SH-SY5Y (cell line): ENCODE measurements around the gene TMEM87B.

ENCODE experiments used
- GATA2 ChIP-seq: IDR thresholded peaks from 2 replicates; pipeline ENCODE4 v1.6.1; 2011; ENCODE audit warnings: mild to moderate bottlenecking, low read depth, low read length
- GATA3 ChIP-seq: IDR thresholded peaks from 2 replicates; pipeline ENCODE4 v1.6.1; 2011; ENCODE audit warnings: low read depth, mild to moderate bottlenecking, low read length, moderate library complexity

Gene TMEM87B, protein sequence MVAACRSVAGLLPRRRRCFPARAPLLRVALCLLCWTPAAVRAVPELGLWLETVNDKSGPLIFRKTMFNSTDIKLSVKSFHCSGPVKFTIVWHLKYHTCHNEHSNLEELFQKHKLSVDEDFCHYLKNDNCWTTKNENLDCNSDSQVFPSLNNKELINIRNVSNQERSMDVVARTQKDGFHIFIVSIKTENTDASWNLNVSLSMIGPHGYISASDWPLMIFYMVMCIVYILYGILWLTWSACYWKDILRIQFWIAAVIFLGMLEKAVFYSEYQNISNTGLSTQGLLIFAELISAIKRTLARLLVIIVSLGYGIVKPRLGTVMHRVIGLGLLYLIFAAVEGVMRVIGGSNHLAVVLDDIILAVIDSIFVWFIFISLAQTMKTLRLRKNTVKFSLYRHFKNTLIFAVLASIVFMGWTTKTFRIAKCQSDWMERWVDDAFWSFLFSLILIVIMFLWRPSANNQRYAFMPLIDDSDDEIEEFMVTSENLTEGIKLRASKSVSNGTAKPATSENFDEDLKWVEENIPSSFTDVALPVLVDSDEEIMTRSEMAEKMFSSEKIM

DNA sequence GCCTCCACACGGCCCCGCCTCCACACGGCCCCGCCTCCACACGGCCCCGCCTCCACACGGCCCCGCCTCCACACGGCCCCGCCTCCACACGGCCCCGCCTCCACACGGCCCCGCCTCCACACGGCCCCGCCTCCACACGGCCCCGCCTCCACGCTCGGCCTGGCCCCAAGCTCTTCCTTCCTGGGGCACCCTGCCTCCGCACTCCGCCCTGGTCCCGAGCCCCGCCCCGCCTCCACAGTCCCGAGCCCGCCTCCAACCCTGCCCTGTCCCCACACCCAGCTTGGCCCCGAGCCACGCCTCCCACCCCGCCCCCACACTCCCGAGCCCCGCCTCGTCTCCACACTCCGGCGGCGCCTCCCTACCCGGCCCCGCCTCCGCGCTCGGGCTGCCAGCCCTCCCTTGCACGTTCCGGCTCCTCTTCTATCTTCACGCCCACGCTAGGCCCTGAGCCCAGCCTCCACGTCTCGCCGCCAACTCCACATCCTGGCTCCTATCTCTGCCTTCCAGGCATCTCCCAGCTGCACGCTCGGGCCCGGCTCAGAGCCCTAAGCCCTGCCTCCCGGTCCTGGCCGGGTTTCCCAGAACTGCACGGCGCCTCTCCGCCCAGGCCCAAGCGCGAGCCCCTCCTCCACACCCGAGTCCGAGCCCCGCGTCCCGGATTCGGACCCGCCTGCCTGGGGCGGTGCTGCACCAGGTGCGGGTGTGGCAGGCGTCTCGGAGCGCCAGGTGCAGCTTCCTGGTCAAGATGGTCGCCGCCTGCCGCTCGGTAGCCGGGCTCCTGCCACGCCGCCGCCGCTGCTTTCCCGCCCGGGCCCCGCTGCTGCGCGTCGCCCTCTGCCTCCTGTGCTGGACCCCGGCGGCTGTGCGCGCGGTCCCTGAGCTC, at the start of gene TMEM87B:
Gene TMEM87B (plus strand): TSS at position 423 of the 883 bp plus-strand sequence. CDS start 323 bp downstream, at position 746.
- TF ChIP-seq GATA3: no peak
- TF ChIP-seq GATA2: no peak

DNA sequence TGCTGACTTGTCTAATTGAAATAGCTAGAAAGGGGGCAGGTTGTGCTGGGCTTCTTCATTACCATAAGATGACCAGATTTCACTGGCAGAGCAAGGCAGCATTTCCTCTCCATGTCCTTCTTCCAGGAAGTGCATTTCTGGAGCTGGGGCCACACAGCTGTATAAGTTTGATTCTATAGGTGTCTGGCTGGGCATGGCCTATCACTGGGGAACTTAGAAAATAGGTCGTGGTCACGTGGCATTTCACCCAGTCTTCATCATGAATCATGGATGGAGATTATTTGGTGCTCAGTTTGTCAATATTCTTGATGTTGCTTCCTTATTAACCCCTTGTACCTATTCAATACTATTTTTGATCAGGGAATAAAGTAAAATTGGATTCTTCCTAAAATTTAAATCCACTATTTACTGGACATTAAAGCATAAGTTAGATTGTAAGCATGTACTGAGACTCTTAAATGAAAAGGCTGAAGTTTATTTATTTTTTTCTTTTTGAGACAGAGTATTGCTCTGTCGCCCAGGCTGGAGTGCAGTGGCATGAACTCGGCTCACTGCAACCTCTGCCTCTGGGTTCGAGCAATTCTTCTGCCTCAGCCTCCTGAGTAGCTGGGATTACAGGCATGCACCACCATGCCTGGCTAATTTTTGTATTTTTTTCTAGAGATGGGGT, 49.5 kb upstream of the TMEM87B start:
- no peak for TF ChIP-seq GATA3
- no peak for TF ChIP-seq GATA2

DNA sequence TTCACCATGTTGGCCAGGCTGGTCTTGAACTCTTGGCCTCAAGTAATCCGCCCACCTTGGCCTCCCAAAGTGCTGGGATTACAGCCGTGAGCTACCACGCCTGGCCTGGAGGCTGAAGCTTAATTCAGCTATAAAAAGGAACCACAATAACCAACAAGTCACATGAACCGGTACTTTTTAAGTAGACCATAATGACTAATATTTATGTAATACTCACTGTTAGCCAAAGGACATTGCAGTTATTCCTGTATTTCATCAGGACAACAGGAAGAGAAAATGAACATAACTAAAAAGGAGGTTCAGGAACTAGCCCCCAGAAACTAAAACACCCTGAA, 49.0 kb upstream of the TMEM87B start:
- TF ChIP-seq GATA3: no peak
- no peak for TF ChIP-seq GATA2

DNA sequence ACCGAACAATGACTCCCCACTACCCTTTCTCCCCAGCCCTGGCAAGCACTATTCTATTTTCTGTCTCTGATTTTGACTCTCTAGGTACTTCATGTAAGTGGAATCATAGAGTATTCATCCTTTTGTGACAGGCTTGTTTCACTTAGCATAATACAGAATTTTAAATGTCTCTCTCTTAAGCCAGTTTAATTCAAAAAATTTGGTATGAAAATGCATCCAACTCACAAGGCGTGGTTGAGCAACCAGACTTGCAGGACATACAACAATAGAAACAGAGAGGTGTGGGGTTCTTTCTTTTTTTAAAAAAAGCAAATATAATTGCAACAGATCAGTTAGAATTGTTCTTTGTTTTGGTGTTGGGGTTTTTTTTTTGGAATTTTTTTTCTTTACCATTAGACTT, 47.6 kb upstream of the TMEM87B start:
- TF ChIP-seq GATA2: no peak
- TF ChIP-seq GATA3: no peak

DNA sequence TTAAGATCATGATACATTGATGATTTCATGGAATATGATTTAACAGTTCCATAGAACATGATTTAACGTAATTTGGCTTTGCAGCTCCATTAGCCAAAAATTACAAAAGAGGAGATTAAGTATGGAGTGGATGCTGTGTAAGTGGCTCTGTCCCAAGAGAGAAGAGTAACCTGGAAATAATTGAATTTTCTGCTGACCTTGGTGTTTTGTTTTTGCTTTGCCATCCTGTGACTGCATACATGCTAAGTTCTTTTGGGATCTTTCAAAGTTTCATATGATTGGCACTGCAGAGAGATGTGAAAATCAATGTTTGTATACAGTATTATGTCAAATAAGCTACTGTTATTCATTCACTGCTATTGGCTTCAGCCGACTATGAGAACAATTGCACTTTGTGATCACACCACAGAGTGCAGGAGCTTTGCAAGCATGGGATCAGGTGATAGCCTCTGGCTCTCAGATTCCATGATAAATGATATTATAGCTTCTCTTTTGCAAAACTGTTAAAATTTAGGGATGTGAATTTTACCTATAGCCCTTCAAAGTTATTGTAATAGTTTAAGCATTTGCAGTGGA, 46.1 kb upstream of the TMEM87B start:
- no peak for TF ChIP-seq GATA2

DNA sequence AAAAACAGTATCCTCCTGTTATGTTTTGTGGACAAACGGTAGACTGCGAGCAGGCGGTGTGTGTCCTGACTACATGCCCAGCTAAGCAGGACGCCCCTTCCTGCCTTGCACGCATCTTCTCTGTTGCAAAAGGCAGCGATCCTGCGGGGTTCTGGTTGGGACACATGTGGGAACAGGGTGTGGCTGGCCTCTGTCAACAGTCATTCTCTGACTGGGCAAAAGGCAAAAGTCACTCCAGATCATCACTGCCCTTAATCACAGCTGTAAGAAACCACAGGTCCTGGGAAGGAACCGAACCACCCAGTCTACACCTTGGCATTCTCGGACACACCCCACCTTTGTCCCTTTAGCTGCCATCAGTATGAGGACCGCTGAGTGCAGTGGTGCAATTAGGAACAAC, 44.3 kb upstream of the TMEM87B start:
- no peak for TF ChIP-seq GATA3
- no peak for TF ChIP-seq GATA2

DNA sequence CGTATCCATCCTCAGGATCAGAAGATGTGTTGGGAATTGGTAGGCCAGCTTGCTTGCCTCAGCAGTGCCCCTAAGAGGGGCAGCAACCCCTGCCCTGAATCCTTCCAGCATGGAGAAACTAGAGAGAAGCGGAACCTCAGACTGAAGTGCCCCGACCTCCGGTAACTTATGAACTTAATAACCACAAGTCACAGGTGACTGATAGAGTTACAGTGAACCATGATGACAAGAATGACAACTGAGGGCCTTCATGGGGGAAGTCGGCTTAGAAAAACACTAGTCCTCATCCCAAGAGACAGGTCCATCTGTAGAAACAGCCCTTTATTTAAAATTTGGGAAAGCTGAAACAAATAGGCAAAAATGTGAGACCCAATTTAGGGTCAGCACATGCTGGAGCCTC, 42.5 kb upstream of the TMEM87B start:
- TF ChIP-seq GATA2 (no peak), GATA3 (no peak)

DNA sequence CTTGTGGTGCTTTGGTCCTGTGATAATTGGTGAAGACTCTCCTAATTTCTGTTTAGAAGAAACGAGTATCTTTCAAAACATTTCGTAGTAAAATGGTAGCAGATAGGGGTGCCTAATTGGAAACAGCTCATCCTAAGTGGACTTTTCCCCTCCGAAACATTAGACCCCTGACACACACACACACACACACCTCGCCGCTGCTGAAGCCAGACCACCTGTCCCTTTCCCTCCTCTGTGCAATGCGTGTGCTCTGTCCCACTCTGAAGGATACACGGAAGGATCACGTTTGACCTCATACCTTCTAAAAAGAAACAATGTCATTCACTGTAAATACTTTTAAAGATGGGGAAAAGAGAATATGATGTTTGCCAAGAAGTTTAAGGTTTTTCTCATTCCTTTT, 36.2 kb upstream of the TMEM87B start:
- no peak for TF ChIP-seq GATA2
- no peak for TF ChIP-seq GATA3

DNA sequence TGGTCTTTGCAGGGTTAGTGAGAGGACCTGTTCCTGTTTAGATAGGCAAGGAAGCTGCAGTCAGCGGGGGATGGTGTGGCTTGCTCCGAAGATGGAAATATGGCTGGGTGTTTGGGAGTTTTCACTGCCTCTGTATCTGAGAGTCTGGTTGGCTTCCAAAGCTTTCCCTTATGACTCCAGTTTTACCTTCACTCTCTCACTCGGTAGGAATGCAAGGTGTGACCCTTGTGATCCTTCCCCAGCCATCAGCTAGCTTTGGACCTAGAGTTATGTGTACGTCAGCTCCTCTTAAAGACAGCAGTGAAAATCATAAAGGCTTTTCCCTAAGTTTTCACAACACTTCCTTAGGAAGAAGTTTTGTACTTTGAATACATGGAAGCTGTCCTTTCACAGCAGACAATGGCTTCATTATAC, 35.5 kb upstream of the TMEM87B start:
- no peak for TF ChIP-seq GATA2
- no peak for TF ChIP-seq GATA3

DNA sequence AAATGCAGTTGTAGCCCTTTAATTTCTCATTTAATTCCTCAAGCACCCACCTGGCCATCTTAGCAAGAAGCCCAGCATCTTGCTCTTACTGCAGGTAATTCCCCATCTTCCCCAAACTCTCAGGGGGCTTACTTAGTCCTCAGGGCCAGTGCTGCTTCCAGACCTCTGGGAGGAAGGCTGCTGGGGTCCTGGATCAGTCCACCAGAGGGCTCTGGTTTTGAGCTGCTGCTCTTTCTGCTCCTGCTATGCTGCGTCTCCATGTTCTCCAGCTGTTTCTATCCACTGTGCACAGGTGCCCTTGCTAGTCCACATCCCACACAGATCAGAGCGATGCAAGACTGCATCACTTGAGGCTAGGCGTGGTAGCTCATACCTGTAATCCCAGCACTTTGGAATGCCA, 34.5 kb upstream of the TMEM87B start:
- TF ChIP-seq GATA2 (no peak), GATA3 (no peak)

DNA sequence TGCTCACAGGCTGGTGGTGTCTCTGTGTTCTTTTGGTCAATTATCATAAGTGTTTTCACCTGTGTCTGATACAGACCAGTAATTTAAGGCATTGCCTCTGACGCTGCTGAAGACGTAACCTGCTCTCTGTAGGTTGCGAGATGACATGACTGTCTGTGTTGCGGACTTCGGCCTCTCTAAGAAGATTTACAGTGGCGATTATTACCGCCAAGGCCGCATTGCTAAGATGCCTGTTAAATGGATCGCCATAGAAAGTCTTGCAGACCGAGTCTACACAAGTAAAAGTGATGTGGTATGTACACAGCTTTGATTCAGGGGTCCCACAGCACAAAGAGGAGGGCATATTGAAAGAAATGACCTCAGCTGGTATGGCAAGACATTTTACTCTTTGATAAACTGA, 33.8 kb upstream of the TMEM87B start:
- TF ChIP-seq GATA3: no peak

DNA sequence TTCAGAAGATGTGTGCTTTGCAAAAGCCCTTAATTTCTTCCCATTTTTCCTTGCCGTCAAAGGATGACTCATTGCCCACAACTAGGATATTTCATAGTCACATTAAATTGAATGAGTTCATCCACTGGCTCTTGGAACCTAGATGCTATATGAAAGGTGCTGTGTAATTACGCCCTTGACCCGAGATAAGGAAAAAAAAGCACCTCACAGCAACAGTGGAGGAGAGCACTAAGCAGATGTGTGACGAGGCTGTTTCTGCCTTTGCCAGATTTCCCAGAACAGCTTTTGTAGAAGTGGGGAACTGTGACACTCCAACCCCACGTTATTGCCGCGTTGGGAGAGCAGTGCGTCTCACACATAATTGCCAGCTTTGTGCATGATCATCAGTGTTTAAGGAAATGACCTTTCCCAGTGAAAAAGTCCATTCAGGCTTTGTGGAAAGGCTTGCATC, 33.3 kb upstream of the TMEM87B start:
- TF ChIP-seq GATA2: no peak
- TF ChIP-seq GATA3: no peak

DNA sequence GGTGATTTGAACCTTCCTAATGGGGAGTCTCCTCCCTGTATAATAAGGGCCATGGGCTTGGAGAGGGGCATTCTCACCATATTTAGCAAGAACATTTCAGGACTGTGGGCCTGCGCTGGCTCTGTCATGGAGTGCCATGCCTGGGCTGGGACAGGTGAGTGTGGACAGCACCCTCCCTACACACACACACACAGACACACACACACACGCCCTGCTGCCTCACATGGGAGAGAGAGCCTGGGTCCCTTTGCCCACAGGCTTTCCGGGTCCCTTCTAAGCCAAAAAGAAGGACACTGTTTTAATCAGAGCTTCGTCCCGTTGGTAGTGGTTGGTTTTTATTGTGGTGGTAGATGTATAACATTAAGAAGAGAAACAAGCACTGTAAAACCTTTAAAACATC, 31.4 kb upstream of the TMEM87B start:
- no peak for TF ChIP-seq GATA2
- TF ChIP-seq GATA3: no peak

DNA sequence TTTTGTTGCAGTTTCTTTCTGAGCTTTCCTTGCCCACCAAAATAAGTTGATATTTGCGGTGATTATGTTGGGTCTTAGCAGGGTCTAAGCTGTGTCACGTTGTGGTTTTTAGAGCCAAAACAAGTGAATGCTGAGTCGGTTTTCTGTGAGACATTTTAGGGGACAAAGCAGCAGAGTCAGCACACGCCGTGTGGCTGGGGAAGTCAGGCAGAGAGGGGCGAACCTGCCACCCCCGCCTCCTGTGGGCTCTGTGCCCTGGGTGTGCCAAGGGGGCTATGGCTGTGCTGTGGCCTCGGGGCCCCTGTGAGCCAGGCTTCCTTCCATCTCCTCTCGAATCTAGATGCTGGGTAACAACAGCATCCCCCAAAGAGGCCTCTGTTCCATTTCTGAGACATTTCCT, 30.8 kb upstream of the TMEM87B start:
- TF ChIP-seq GATA2: no peak
- TF ChIP-seq GATA3: no peak

DNA sequence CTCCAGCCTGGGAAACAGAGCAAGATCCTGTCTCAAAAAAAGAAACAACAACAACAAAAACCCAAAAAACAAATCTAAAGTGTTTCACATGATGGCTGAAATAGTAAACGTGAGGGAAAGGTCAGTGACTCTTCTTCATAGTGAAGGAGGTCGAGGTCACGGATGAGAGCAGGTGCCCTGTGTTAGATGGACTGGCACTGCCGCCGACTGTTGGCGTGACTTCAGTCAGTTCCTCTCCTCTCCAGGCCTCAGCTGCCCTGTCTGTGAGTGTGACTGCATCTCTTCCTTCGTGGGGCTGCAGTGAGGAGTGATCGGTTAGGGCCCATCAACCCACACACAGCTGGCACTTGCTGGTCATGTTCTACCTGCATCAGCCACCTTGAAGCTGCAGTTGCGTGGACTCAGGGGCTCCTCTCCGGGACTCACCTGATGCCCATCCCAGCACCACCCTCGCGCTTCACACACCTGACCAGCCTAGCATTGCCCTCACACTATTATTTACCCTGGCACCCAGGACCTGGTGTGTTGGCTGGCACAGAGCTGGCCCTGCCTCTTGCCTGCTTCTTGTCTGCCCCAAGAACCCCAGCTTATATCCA, 30.1 kb upstream of the TMEM87B start:
- TF ChIP-seq GATA2: no peak
- TF ChIP-seq GATA3: no peak

DNA sequence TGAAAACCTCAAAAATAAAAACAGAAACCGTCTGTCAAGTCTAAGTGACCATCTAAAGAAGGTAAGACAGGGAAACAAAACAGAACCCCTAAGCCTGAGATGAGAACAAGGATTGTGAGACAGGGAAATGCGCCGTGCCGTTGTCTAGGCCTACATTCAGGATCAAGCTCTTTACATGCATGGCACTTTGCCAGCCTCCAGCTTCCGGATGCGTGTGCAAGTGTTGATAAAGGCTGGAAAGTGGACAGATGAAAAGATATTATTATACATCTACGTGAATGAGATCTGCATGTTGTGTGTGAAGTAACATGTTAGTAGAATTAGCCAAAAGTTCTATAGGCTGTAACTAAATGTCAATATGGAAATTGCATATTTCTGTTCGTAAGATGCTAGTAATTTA, 28.6 kb upstream of the TMEM87B start:
- TF ChIP-seq GATA3: peak; percentile 84
- TF ChIP-seq GATA2: peak; percentile 92
